Forelimb muscle (tissue), 1 donor: ENCODE results near the gene S100A7A. TPM values are rescaled to one million over a fixed set of nuclear protein-coding genes. Genes with fewer than 3 reads are reported as not detected.
"Not testable (repeated sequence)": the region's sequence is repeated elsewhere in the genome, so short reads cannot be mapped to it uniquely, and the experiment has no call there.

Experiments used
- DNase-seq: peaks from one replicate; pipeline ENCODE4 v3.0.0-alpha.2; 2013; ENCODE audit warnings: low read depth
- polyA plus RNA-seq: library from polyadenylated mRNA; unstranded; fragments of 120-200 nt; gene quantifications from one replicate; pipeline ENCODE4 v1.2.1, GENCODE V29; 2013; ENCODE audit not compliant: insufficient read length

Gene S100A7A
- polyA plus RNA-seq, 1 donor, result not detected

DNA sequence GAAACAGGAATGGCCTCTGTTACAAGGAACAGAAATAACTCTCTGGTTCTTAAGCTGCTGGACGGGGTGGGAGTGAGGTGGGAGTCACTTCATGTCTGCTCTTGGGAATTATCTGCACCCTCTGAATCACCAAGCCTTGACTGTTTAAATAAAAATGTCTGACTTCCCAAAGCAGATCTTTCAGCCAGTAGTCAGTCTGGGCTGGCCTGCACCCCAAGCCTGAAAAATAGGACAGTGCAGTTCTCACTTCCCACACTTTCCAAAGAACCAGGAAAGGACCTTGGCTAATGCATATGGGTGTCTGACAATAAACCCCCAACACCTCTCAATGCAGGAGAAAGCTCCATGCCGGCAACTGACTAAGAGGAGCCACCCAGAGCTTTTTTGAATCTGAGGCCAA, 43.3 kb downstream of the S100A7A start:
- no peak for DNase-seq

DNA sequence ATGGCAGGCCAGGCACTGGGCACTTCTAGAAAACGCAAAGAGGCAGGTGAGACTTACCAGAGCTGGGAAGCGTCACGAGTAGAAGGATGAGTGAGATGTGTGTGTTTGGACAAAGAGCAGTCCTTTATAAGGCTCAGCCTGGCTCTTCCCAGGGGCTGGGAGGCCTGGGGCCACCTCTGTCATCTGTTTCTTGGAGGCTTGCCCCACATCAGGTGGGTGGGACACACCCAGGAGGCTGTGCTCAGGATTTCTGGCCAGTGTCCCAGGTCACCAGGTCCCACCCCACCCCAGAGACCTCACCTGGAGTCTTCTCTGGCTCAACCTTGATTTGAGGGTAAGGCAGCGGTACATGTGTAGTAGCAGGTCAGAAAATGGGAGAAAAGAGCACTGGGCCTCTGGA, 44.2 kb downstream of the S100A7A start, which contains the start of gene S100A7:
TSS of gene S100A7 (minus strand) at position 101 of the 400 bp plus-strand sequence. CDS start 1,638 bp downstream, outside the sequence.
- DNase-seq, result no peak

DNA sequence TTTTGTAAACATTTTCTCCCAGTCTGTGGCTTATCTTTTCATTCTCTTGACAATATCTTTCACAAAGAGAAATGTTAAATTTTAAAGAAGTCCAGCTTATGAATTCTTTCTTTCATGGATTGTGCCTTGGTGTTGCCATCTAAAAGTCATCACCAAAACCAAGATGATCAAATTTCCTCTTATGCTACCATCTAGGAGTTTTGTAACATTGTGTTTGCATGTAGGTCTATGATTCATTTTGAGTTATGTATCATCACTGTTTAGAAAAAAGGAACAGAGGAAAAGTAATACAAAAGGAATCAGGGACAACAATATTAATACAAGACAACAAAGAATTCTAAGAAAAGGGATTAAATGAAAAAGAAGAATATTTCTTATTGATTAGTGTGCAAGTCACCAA, 46.4 kb downstream of the S100A7A start:
- DNase-seq, result not testable (repeated sequence)

DNA sequence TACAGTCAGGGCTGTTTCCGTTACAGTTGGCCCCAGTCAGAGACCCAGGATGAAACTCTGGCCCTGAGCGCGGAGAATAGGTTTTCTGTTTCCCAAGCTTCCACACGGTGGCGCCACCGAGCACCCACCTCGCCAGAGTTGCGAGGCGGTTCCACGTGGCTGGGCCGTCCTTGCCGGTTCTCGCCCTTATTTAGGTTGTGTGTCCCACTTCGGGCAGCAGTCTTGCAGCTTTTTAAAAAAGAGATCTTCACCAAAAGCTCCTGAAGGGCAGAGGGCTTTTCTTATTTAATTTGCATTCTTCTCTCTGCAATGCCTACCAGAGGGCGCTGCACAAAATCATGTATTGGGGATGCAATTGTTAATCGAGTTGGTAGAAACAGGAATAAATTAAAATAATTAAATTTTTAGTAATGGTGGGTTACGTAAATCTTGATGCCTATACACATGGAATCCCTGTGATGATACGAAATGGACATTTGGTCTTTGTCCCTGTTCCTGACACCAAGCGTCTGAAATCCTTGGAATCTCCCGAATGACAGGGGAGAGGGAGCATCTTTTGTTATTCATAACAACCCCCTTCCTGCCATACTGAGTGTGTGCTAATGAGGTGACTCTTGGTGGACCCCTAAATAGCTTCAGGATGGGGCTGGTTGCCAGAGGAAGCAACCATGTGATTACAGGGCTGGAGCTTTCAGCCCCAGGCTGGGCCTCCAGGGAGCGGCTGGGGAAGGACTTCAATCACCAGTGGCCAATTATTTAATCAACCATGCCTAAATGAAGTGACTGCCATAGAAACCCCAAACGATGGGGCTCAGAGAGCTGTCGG, 49.7 kb downstream of the S100A7A start:
- DNase-seq, result no peak

DNA sequence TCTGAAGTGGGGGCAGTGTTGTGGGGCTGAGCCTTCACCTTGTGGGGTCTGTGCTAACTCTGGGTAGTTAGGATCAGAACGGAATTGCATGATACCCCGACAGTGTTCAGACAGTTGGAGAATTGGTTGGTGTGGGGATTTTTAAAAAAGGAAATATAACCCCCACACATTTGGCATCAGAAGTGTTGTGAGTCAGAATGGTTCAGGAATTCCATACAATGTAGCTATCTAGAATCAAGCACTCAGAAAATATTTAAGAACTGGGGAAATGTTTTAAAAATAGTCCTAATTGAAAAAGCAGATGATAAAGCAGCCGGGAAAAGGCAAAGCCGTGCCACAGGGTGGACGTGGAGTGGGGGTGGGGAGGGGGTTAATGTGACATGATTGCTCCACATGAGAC, 50.6 kb downstream of the S100A7A start:
- DNase-seq, result no peak

DNA sequence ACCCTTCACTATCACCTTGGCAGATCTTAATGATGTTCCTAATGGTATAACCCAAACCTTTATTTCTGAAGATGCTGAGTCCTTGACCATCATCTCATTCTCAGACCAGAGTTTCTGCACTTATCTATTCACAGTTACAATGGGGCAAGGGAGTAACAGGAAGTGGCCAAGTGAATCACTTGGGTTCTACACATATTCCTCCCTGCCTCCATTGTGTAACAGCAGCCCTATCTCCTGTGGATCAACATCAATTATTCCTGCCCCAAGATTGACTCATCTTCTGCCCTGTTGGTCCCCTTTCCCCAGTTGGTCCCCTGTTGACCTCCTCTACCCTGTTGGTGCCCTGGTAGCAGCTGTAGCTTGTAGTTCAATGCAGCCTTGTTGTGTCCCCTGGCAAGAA, 54.4 kb downstream of the S100A7A start:
- DNase-seq, result no peak

Other genes with a start within 250 kb of the S100A7A start
- not detected for gene LELP1, start 213.1 kb upstream of the S100A7A start, polyA plus RNA-seq
- gene PRR9, start 198.9 kb upstream of the S100A7A start, polyA plus RNA-seq, result not detected
- not detected for gene LORICRIN, start 156.8 kb upstream of the S100A7A start, polyA plus RNA-seq
- not detected for gene PGLYRP3, start 103.6 kb upstream of the S100A7A start, polyA plus RNA-seq
- not detected for gene PGLYRP4, start 67.7 kb upstream of the S100A7A start, polyA plus RNA-seq
- gene S100A9, start 58.7 kb upstream of the S100A7A start, polyA plus RNA-seq, result 21.2 TPM
- gene S100A12, start 40.9 kb upstream of the S100A7A start, polyA plus RNA-seq, result 2.7 TPM
- gene S100A8, start 25.4 kb upstream of the S100A7A start, polyA plus RNA-seq, result 16.1 TPM
- not detected for gene S100A7, start 44.1 kb downstream of the S100A7A start, polyA plus RNA-seq
- 191 TPM for gene S100A6, start 119.5 kb downstream of the S100A7A start, polyA plus RNA-seq
- 0.27 TPM for gene S100A5, start 124.4 kb downstream of the S100A7A start, polyA plus RNA-seq
- gene S100A4, start 129.3 kb downstream of the S100A7A start, polyA plus RNA-seq, result 188 TPM
- 0.77 TPM for gene S100A3, start 132.7 kb downstream of the S100A7A start, polyA plus RNA-seq
- 2.0 TPM for gene S100A2, start 149.3 kb downstream of the S100A7A start, polyA plus RNA-seq
- gene S100A16, start 196.6 kb downstream of the S100A7A start, polyA plus RNA-seq, result 43.0 TPM
- 0.18 TPM for gene S100A14, start 199.8 kb downstream of the S100A7A start, polyA plus RNA-seq
- gene S100A13, start 211.0 kb downstream of the S100A7A start, polyA plus RNA-seq, result 74.0 TPM
- 8.1 TPM for gene S100A1, start 211.9 kb downstream of the S100A7A start, polyA plus RNA-seq
- gene CHTOP, start 217.5 kb downstream of the S100A7A start, polyA plus RNA-seq, result 98.0 TPM
- gene SNAPIN, start 242.2 kb downstream of the S100A7A start, polyA plus RNA-seq, result 50.7 TPM